Measurements from ENCODE around the gene HTD2.

The HTD2 gene

GRCh38 chr3:58307639-58308215, 1.4 kb downstream of the HTD2 start:
- TF ChIP-seq CTCF (conservative IDR thresholded peaks at IDR 0.05; ENCODE audit: low read depth), result peak; percentile 68
- POLR2A ChIA-PET (ENCODE audit: low non-redundant PET), result no interaction called here
- DNase-seq (ENCODE audit: low spot score), result peak; percentile 26

GRCh38 chr3:58308728-58309127, 2.4 kb downstream of the HTD2 start:
- ChIA-PET CTCF (no interaction called here), POLR2A (ENCODE audit: low non-redundant PET) (no interaction called here)
- no peak for DNase-seq (ENCODE audit: low spot score)
- TF ChIP-seq CTCF (conservative IDR thresholded peaks at IDR 0.05; ENCODE audit: low read depth), result no peak
- no peak overlapping the region for H3K27ac ChIP-seq

More at GRCh38 chr3:58307639-58308215, 1.4 kb downstream of the HTD2 start:
- H3K27ac ChIP-seq, result peak overlapping the region; percentile 94
- CTCF ChIA-PET, result interaction anchor here (0.6 to 2.5 kb wide), 7 partner anchors 87 to 148 kb away, joined by 3 to 8 read pairs (median 5); no protein-coding TSS in a partner anchor

- CTCF ChIA-PET, result interaction anchor here (1.4 kb wide), 1 partner anchor 11 kb away, joined by 3 read pairs; the partner anchor contains the start of genes HTD2 and RPP14
- no peak overlapping the region for H3K27ac ChIP-seq
- POLR2A ChIA-PET (ENCODE audit: low non-redundant PET), result no interaction called here
- DNase-seq (ENCODE audit: low spot score), result no peak
- no peak for TF ChIP-seq CTCF (conservative IDR thresholded peaks at IDR 0.05; ENCODE audit: low read depth)
These were observed 11.5 kb downstream of the HTD2 start for GRCh38 chr3:58317811-58318210.

GRCh38 chr3:58321791-58322190, 15.5 kb downstream of the HTD2 start:
- TF ChIP-seq CTCF (conservative IDR thresholded peaks at IDR 0.05; ENCODE audit: low read depth), result no peak
- no peak for DNase-seq (ENCODE audit: low spot score)
- POLR2A ChIA-PET (ENCODE audit: low non-redundant PET), result no interaction called here
- CTCF ChIA-PET, result interaction anchor here (0.7 kb wide), 1 partner anchor 49 kb away, joined by 3 read pairs; no protein-coding TSS in a partner anchor
- H3K27ac ChIP-seq, result no peak overlapping the region

GRCh38 chr3:58322793-58323192, 16.5 kb downstream of the HTD2 start:
- POLR2A ChIA-PET (ENCODE audit: low non-redundant PET), result no interaction called here
- TF ChIP-seq CTCF (conservative IDR thresholded peaks at IDR 0.05; ENCODE audit: low read depth), result no peak

GRCh38 chr3:58323529-58324390, 17.4 kb downstream of the HTD2 start:
- ChIA-PET POLR2A (ENCODE audit: low non-redundant PET) (no interaction called here), CTCF (no interaction called here)
- H3K27ac ChIP-seq, result no peak overlapping the region
- DNase-seq (ENCODE audit: low spot score), result no peak
- no peak for TF ChIP-seq CTCF (conservative IDR thresholded peaks at IDR 0.05; ENCODE audit: low read depth)

More at GRCh38 chr3:58322793-58323192, 16.5 kb downstream of the HTD2 start:
- CTCF ChIA-PET, result no interaction called here
- DNase-seq (ENCODE audit: low spot score), result no peak
- H3K27ac ChIP-seq, result no peak overlapping the region
